ENCODE results near the gene STK11. TPM values are rescaled to one million over a fixed set of nuclear protein-coding genes. Genes with fewer than 3 reads are reported as not detected.

Gene STK11
- total RNA-seq, 1 experiment from 2014 or later: 53.0 TPM

- H3K9me2 ChIP-seq (ENCODE audit: insufficient read depth): no peaks in the 10 kb centered on the region
- CTCF ChIA-PET: no interaction called here
- no peaks in the 10 kb centered on the region for H3K36me3 ChIP-seq (ENCODE audit: low read depth)
- intact Hi-C loops (cut with micrococcal nuclease; ENCODE audit: unreplicated experiment): no loop called here
- POLR2A ChIA-PET (ENCODE audit: unreplicated experiment): no interaction called here
- H3K27me3 ChIP-seq (ENCODE audit: insufficient read depth, low read depth): no peaks in the 10 kb centered on the region
- no peak overlapping the region for H3K4me3 ChIP-seq
- H3K79me2 ChIP-seq (ENCODE audit: low read depth): no peaks in the 10 kb centered on the region
- DNase-seq: no peak
- TF ChIP-seq CTCF (conservative IDR thresholded peaks at IDR 0.05) (no peak), EZH2 (IDR thresholded peaks at IDR 0.05; ENCODE audit: low read depth) (no peak)
- no peaks in the 10 kb centered on the region for H4K20me1 ChIP-seq (ENCODE audit: insufficient read depth)
- peaks cover 20% of the 10 kb centered on the region for H3F3A ChIP-seq (ENCODE audit: insufficient read depth, low read depth)
- no peak overlapping the region for H2AFZ ChIP-seq
- no peaks in the 10 kb centered on the region for H3K9me3 ChIP-seq (ENCODE audit: insufficient read depth, low read depth)
- H3K4me2 ChIP-seq: no peak overlapping the region
- BruUV-seq (replicated peaks): no TSS peak
- H3K27ac ChIP-seq: no peak overlapping the region
- 0 out of 2 replicates have a peak, but pooled peaks cover 6% of the 10 kb centered on the region for H3K4me1 ChIP-seq (replicated peaks; ENCODE audit: insufficient read depth)
Observed at GRCh38 chr19:1234051-1234954, 28.7 kb downstream of the STK11 start.

GRCh38 chr19:1234955-1235380 is 29.4 kb downstream of the STK11 start:
- intact Hi-C loops (cut with micrococcal nuclease; ENCODE audit: unreplicated experiment): no loop called here
- CTCF ChIA-PET: no interaction called here

More at GRCh38 chr19:1234955-1235380, 29.4 kb downstream of the STK11 start:
- Histone ChIP-seq H2AFZ (no peak overlapping the region), H3K4me1 (replicated peaks; ENCODE audit: insufficient read depth) (0 out of 2 replicates have a peak, but pooled peaks cover 6% of the 10 kb centered on the region), H3K79me2 (ENCODE audit: low read depth) (no peaks in the 10 kb centered on the region), H3K9me2 (ENCODE audit: insufficient read depth) (no peaks in the 10 kb centered on the region), H3K36me3 (ENCODE audit: low read depth) (no peaks in the 10 kb centered on the region), H3K4me2 (no peak overlapping the region), H4K20me1 (ENCODE audit: insufficient read depth) (no peaks in the 10 kb centered on the region), H3K9me3 (ENCODE audit: insufficient read depth, low read depth) (no peaks in the 10 kb centered on the region), H3K27ac (no peak overlapping the region), H3F3A (ENCODE audit: insufficient read depth, low read depth) (peaks cover 27% of the 10 kb centered on the region), H3K4me3 (no peak overlapping the region), H3K27me3 (ENCODE audit: insufficient read depth, low read depth) (no peaks in the 10 kb centered on the region)
- DNase-seq: no peak
- BruUV-seq (replicated peaks): no TSS peak
- no peak for TF ChIP-seq EZH2 (IDR thresholded peaks at IDR 0.05; ENCODE audit: low read depth)
- no peak for TF ChIP-seq CTCF (conservative IDR thresholded peaks at IDR 0.05)
- POLR2A ChIA-PET (ENCODE audit: unreplicated experiment): no interaction called here

Measured in PC-9 (cell line).